Measurements from ENCODE around the gene CACNB1. TPM values are rescaled to one million over a fixed set of nuclear protein-coding genes. Genes with fewer than 3 reads are reported as not detected.
A peak's percentile ranks its signal among the peaks of the same experiment; 100 is the strongest.

CACNB1 gene
- total and polyA plus RNA-seq, 2 of the 4 experiments (the other 2 are of a cell fraction) = 2.5 to 8.6 TPM

GRCh38 chr17:39138431-39139160 lies 58.9 kb downstream of the CACNB1 start:
- H3K4me3 ChIP-seq (ENCODE audit: insufficient read depth, low read depth, low read length) = no peak overlapping the region
- H4K20me1 ChIP-seq (ENCODE audit: insufficient read depth, low read length) = no peaks in the 10 kb centered on the region
- H4K8ac ChIP-seq (ENCODE audit: low read depth in 2 of 2, low read length in 2 of 2) = peak overlapping the region; percentile 31 to 83; a peak in 3 of 4 replicates
- H3K14ac ChIP-seq (replicated peaks; ENCODE audit: low read depth, low read length) = peak overlapping the region; percentile 59
- peak overlapping the region; percentile 19 for H3K4me2 ChIP-seq (ENCODE audit: low read depth, low read length)
- peak overlapping the region; percentile 89 for H2AK5ac ChIP-seq (ENCODE audit: low read depth, low read length)
- CTCF ChIA-PET = interaction anchor here (0.6 kb wide), 1 partner anchor 552 kb away, joined by 4 read pairs; no protein-coding TSS in a partner anchor
- ATAC-seq (ENCODE audit: low read depth) (peak; percentile 6; the same call in 1 of the 2 replicates), DNase-seq (no peak)
- H2BK20ac ChIP-seq (ENCODE audit: low read depth, low read length) = peak overlapping the region; percentile 92
- peak overlapping the region; percentile 52 for H2AK9ac ChIP-seq (replicated peaks; ENCODE audit: low read depth, low read length, poor library complexity)
- peak overlapping the region; percentile 64; the same call in 1 of the 2 replicates for H3K23ac ChIP-seq (ENCODE audit: low read depth, low read length)
- BruUV-seq (replicated peaks) = no TSS peak
- H3K27me3 ChIP-seq (ENCODE audit: control insufficient read depth, insufficient read depth, low read length) = no peaks in the 10 kb centered on the region
- H4K5ac ChIP-seq (ENCODE audit: low read depth, low read length) = peak overlapping the region; percentile 57
- TF ChIP-seq RCOR1 (IDR thresholded peaks at IDR 0.05; ENCODE audit: insufficient replicate concordance, low read length) = no peak
- no peak for TF ChIP-seq CEBPB (IDR thresholded peaks at IDR 0.05; ENCODE audit: low read depth, low read length)
- no peak for TF ChIP-seq SMC3 (IDR thresholded peaks at IDR 0.05; ENCODE audit: low read depth, low read length)
- no peak for TF ChIP-seq MAFK (IDR thresholded peaks at IDR 0.05; ENCODE audit: low read depth, low read length)
- no peak for TF ChIP-seq MXI1 (IDR thresholded peaks at IDR 0.05; ENCODE audit: borderline replicate concordance, low read depth, low read length)
- no peak for TF ChIP-seq FOS (IDR thresholded peaks at IDR 0.05; ENCODE audit: low read depth, low read length)
- no peak for TF ChIP-seq RFX5 (IDR thresholded peaks at IDR 0.05; ENCODE audit: low read depth, low read length)
- H3K4me1 ChIP-seq (ENCODE audit: control insufficient read depth, insufficient read depth, low read length) = peaks cover 15% of the 10 kb centered on the region
- H3K9me1 ChIP-seq (ENCODE audit: insufficient read depth, low read length) = peaks cover 12% of the 10 kb centered on the region
- H4K91ac ChIP-seq (ENCODE audit: insufficient read depth, low read depth, low read length) = peak overlapping the region; percentile 83
- peak overlapping the region; percentile 92 for H2BK120ac ChIP-seq (ENCODE audit: low read depth, low read length)
- dilution Hi-C loops (cut with HindIII; ENCODE audit: low sequenced_read_pairs, unreplicated experiment) = no loop called here
- H2BK5ac ChIP-seq (ENCODE audit: low read depth, low read length, poor library complexity, severe bottlenecking) = peak overlapping the region; percentile 55
- no peaks in the 10 kb centered on the region for H3K79me1 ChIP-seq (ENCODE audit: low read depth in 1 of 2, low read length in 2 of 2)
- H3K18ac ChIP-seq (ENCODE audit: low read depth, low read length) = peak overlapping the region; percentile 58; the same call in 1 of the 2 replicates
- intact Hi-C loops (cut with micrococcal nuclease) = loop anchor here (5.0 kb wide), 1 partner anchor 156 kb away; no protein-coding TSS in a partner anchor
- no peak overlapping the region for H3K9ac ChIP-seq (ENCODE audit: low read depth, low read length)
- peak overlapping the region; percentile 95; the same call in 2 of the 3 replicates for H2BK15ac ChIP-seq (ENCODE audit: low read depth, low read length)
- H3K36me3 ChIP-seq (ENCODE audit: control insufficient read depth, insufficient read depth, low read length) = no peaks in the 10 kb centered on the region
- peak overlapping the region; percentile 19; the same call in 1 of the 2 replicates for H3K27ac ChIP-seq (ENCODE audit: insufficient read depth, low read length)
- H2AFZ ChIP-seq (replicated peaks; ENCODE audit: low read length, poor library complexity) = peak overlapping the region; percentile 81
- no peaks in the 10 kb centered on the region for H3K9me3 ChIP-seq (ENCODE audit: control insufficient read depth, insufficient read depth, low read length)
- no peak overlapping the region for H3K56ac ChIP-seq (ENCODE audit: extremely low read depth, insufficient read depth, low read length)
- in situ Hi-C loops (cut with MboI; ENCODE audit: low sequenced_read_pairs) = no loop called here
- POLR2A ChIA-PET (ENCODE audit: unreplicated experiment) = no interaction called here
- peak overlapping the region; percentile 82 for H3K4ac ChIP-seq (ENCODE audit: low read depth, low read length)
- 79% methylated on average over 7 of the region's 13 CpGs; no CpG with 5 or more reads in 1 of the 2 experiments for WGBS, 2 experiments (ENCODE audit: extremely low coverage in 2 of 2, insufficient read length in 1 of 2)

All from IMR-90 (cell line).